Activated T-helper 1 cell treated with anti-CD3 and anti-CD28 coated beads, Interleukin-2, amount 50 U/mL, for 16 hours (primary cell): ENCODE measurements around the gene NPIPB9.

Experiments used
- DNase-seq, 2 donors: peaks; one replicate each; pipeline ENCODE4 v3.0.0-alpha.2; 2020; ENCODE audit warnings: low read depth in 1 of 2, low spot score in 1 of 2

The NPIPB9 gene

DNA sequence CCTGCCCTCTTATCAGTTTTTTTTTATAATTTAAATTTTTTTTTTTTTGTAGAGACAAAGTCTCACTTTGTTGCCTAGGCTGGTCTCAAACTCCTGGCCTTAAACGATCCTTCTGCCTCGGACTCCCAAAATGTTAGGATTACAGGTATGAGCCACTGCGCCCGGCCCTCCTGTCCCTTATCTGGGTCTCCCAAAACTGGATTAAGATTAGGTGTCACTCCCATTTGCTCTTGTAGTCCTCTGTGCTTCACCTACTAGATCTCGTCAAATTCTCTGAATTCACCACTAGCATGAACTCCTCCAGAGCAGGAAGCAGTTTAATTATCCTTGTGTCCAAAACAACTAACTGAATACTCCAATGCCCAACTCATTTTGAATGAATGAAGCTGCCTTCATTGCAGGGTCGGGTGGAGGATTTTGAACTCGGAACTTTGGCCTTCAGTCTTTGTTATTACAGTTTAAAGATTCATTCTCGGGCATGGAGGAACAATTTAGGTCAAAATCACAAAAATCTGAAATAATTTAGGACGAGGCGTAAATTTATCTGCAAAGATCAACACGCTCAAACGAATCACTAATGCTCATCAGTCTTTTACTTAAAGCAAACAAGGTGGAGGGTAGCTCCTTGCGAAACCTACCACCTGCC is 70.4 kb downstream of the NPIPB9 start:
- DNase-seq: no peak
